DND-41 (cell line): ENCODE measurements around the gene TASOR.
A peak's percentile ranks its signal among the peaks of the same experiment; 100 is the strongest.
"Not testable (repeated sequence)": the region's sequence is repeated elsewhere in the genome, so short reads cannot be mapped to it uniquely, and the experiment has no call there.

Experiments used
- ATAC-seq: fragments of 200-7000 bp; cut with Tn5 transposase; 3 replicates; pipeline ENCODE4 v1.9.1; 2021; ENCODE audit warnings: low read depth; ENCODE audit not compliant: insufficient read depth
- DNase-seq: peaks from one replicate; pipeline ENCODE4 v3.0.0-alpha.2; 2020
- H2AFZ ChIP-seq: 2 replicates; pipeline ENCODE4 v1.6.0; 2012; ENCODE audit warnings: low read depth, low read length
- H3K27ac ChIP-seq: 2 replicates; pipeline ENCODE4 v1.5.1; 2012; ENCODE audit warnings: low read length, inconsistent platforms
- H3K27me3 ChIP-seq: fragments of 200-600 bp; sonication (generic); 2 replicates; pipeline ENCODE4 v1.6.0; 2012; ENCODE audit warnings: low read length, mild to moderate bottlenecking, inconsistent platforms; ENCODE audit not compliant: insufficient read depth, poor library complexity
- H3K36me3 ChIP-seq: 2 replicates; pipeline ENCODE4 v1.5.1; 2012; ENCODE audit warnings: low read length, inconsistent platforms; ENCODE audit not compliant: insufficient read depth
- H3K4me1 ChIP-seq: 2 replicates; pipeline ENCODE4 v1.5.1; 2012; ENCODE audit warnings: mild to moderate bottlenecking, low read length; ENCODE audit not compliant: insufficient read depth
- H3K4me2 ChIP-seq: 2 replicates; pipeline ENCODE4 v1.6.0; 2012; ENCODE audit warnings: mild to moderate bottlenecking, moderate library complexity, low read length, inconsistent platforms; ENCODE audit not compliant: insufficient read depth
- H3K4me3 ChIP-seq, 2 experiments: fragments of 200-600 bp in 1 of 2; shearing (Covaris generic) in 1 of 2; 2 replicates each; pipeline ENCODE4 v1.5.1; 2012 to 2016; ENCODE audit warnings: inconsistent platforms in 2 of 2, low read length in 2 of 2, mild to moderate bottlenecking in 2 of 2, low read depth in 1 of 2, moderate library complexity in 1 of 2
- H3K79me2 ChIP-seq: 2 replicates; pipeline ENCODE4 v1.6.0; 2012; ENCODE audit warnings: low read length, inconsistent platforms; ENCODE audit not compliant: insufficient read depth
- H3K9ac ChIP-seq: 2 replicates; pipeline ENCODE4 v1.6.0; 2012; ENCODE audit warnings: low read depth, mild to moderate bottlenecking, inconsistent platforms, low read length, moderate library complexity
- H3K9me3 ChIP-seq: 2 replicates; pipeline ENCODE4 v1.5.1; 2012; ENCODE audit warnings: low read length, moderate library complexity, mild to moderate bottlenecking, inconsistent platforms; ENCODE audit not compliant: insufficient read depth, severe bottlenecking
- H4K20me1 ChIP-seq: 2 replicates; pipeline ENCODE4 v1.6.0; 2012; ENCODE audit warnings: low read length; ENCODE audit not compliant: insufficient read depth
- EZH2 ChIP-seq: IDR thresholded peaks from 3 replicates; pipeline ENCODE4 v1.6.1; 2012; ENCODE audit warnings: borderline replicate concordance, low read depth, mild to moderate bottlenecking, moderate library complexity, low read length, inconsistent platforms; ENCODE audit not compliant: severe bottlenecking
- TF ChIP-seq, protein P1 (sequence below): IDR thresholded peaks from 2 replicates; pipeline ENCODE4 v1.5.1; 2012; ENCODE audit warnings: borderline replicate concordance, low read length, moderate library complexity, mild to moderate bottlenecking; ENCODE audit not compliant: poor library complexity, severe bottlenecking; ENCODE audit errors: extremely low read depth

Gene TASOR

GRCh38 chr3:56724676-56725075, 41.6 kb upstream of the TASOR start:
- Histone ChIP-seq H4K20me1 (no peaks in the 10 kb centered on the region), H3K4me1 (0 out of 2 replicates have a peak, but pooled peaks cover 6% of the 10 kb centered on the region), H3K36me3 (peaks cover 58% of the 10 kb centered on the region), H3K4me2 (no peak overlapping the region), H3K4me3 (no peak overlapping the region), H3K9ac (no peak overlapping the region), H3K27ac (no peak overlapping the region), H3K27me3 (no peaks in the 10 kb centered on the region), H3K9me3 (no peaks in the 10 kb centered on the region), H3K79me2 (no peaks in the 10 kb centered on the region), H2AFZ (no peak overlapping the region)
- no peak for ATAC-seq
- TF ChIP-seq EZH2 = no peak
- TF ChIP-seq, protein P1, sequence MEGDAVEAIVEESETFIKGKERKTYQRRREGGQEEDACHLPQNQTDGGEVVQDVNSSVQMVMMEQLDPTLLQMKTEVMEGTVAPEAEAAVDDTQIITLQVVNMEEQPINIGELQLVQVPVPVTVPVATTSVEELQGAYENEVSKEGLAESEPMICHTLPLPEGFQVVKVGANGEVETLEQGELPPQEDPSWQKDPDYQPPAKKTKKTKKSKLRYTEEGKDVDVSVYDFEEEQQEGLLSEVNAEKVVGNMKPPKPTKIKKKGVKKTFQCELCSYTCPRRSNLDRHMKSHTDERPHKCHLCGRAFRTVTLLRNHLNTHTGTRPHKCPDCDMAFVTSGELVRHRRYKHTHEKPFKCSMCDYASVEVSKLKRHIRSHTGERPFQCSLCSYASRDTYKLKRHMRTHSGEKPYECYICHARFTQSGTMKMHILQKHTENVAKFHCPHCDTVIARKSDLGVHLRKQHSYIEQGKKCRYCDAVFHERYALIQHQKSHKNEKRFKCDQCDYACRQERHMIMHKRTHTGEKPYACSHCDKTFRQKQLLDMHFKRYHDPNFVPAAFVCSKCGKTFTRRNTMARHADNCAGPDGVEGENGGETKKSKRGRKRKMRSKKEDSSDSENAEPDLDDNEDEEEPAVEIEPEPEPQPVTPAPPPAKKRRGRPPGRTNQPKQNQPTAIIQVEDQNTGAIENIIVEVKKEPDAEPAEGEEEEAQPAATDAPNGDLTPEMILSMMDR = no peak
- DNase-seq = no peak

DNA sequence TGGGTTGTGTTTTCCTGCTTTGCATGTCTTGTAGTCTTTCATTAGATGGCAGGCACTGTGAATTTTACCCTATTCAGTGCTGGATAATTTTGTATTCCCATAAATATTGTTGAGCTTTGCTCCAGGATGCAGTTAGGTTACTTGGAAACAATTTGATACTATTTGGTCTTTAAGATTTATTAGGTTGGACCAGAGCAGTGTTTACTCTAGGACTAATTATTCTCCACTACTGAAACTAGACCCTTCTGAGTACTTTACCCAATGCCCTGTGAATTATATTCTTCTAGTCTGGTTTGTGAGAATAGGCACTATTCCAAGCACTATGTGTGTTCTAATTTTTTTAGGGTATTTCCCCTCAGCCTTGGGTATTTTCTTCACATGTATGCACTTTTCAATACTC, 37.8 kb upstream of the TASOR start:
- no peaks in the 10 kb centered on the region for H4K20me1 ChIP-seq
- H3K9ac ChIP-seq = no peak overlapping the region
- H3K79me2 ChIP-seq = no peaks in the 10 kb centered on the region
- H3K4me1 ChIP-seq = peaks cover 21% of the 10 kb centered on the region
- H3K4me2 ChIP-seq = no peak overlapping the region
- H2AFZ ChIP-seq = no peak overlapping the region
- DNase-seq (no peak), ATAC-seq (0 out of 3 replicates have a peak, but pooled peaks have one; percentile 3)
- no peaks in the 10 kb centered on the region for H3K9me3 ChIP-seq
- peaks cover 22% of the 10 kb centered on the region for H3K36me3 ChIP-seq
- peak overlapping the region; percentile 28; the same call in 1 of the 2 replicates for H3K27ac ChIP-seq
- no peaks in the 10 kb centered on the region for H3K27me3 ChIP-seq
- H3K4me3 ChIP-seq = no peak overlapping the region
- TF ChIP-seq EZH2 = no peak
- TF ChIP-seq, protein P1 = no peak

DNA sequence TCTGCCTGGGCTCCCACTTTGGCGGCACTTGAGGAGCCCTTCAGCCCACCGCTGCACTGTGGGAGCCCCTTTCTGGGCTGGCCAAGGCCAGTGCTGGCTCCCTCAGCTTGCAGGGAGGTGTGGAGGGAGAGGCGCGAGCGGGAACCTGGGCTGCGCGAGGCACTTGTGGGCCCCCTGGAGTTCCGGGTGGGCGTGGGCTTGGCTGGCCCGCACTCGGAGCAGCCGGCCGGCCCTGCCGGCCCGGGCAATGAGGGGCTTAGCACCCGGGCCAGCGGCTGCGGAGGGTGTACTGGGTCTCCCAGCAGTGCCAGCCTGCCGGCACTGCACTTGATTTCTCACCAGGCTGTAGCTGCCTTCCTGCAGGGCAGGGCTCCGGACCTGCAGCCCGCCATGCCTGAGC, 35.7 kb upstream of the TASOR start:
- not testable (repeated sequence) for H3K4me3 ChIP-seq, H3K4me2 ChIP-seq, H3K36me3 ChIP-seq, H3K27ac ChIP-seq, H4K20me1 ChIP-seq, ATAC-seq, H2AFZ ChIP-seq, H3K9ac ChIP-seq, H3K27me3 ChIP-seq, H3K9me3 ChIP-seq, H3K79me2 ChIP-seq, DNase-seq
- peaks cover 14% of the 10 kb centered on the region for H3K4me1 ChIP-seq

DNA sequence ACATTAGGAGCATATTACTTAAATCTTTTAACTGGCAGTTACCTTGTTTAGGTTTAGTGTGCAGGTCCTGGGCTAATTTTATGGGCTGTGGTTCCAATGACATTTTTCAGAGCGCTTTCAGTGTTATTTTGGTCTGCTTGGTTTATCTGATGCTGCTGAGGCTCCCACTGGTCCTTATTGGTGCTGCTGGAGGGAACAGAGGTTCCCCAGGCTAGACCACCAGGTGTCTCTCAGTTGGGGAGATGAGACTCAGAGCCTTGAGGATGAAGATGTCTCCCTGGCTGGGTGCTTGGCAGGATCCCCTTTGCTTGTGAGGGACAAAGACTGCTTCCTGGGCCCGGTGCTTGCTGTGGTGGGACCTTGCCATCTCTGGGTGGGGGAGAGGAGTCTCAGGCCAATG, 28.3 kb upstream of the TASOR start:
- no peaks in the 10 kb centered on the region for H3K36me3 ChIP-seq
- no peak for DNase-seq
- no peak overlapping the region for H3K4me2 ChIP-seq
- no peak overlapping the region for H3K9ac ChIP-seq
- no peak overlapping the region for H3K4me3 ChIP-seq
- TF ChIP-seq EZH2 = no peak
- TF ChIP-seq, protein P1 = no peak
- H3K27ac ChIP-seq = no peak overlapping the region
- no peaks in the 10 kb centered on the region for H3K4me1 ChIP-seq
- no peaks in the 10 kb centered on the region for H4K20me1 ChIP-seq
- no peaks in the 10 kb centered on the region for H3K9me3 ChIP-seq
- no peaks in the 10 kb centered on the region for H3K79me2 ChIP-seq
- H3K27me3 ChIP-seq = no peaks in the 10 kb centered on the region
- peak; percentile 59; the same call in 2 of the 3 replicates for ATAC-seq
- no peak overlapping the region for H2AFZ ChIP-seq
